Suppressor macrophage treated with lipopolysaccharide for 4 hours (primary cell): ENCODE data around the gene DYNC1I1.

ENCODE experiments used
- DNase-seq: peaks from one replicate; pipeline ENCODE4 v3.0.0-alpha.2; 2020

Gene DYNC1I1

GRCh38 chr7:95976369-95977060 lies 204.2 kb downstream of the DYNC1I1 start:
- no peak for DNase-seq

- DNase-seq: no peak
Observed at GRCh38 chr7:95977994-95978393, 205.6 kb downstream of the DYNC1I1 start.

GRCh38 chr7:95980167-95980566 lies 207.8 kb downstream of the DYNC1I1 start:
- no peak for DNase-seq

GRCh38 chr7:95980706-95981105 lies 208.4 kb downstream of the DYNC1I1 start:
- no peak for DNase-seq

- DNase-seq: no peak
Observed at GRCh38 chr7:95986178-95986764, 213.9 kb downstream of the DYNC1I1 start.

GRCh38 chr7:95989301-95989700 lies 216.9 kb downstream of the DYNC1I1 start:
- no peak for DNase-seq

- DNase-seq: no peak
Observed at GRCh38 chr7:95993380-95993779, 221.0 kb downstream of the DYNC1I1 start.

- no peak for DNase-seq
Observed at GRCh38 chr7:95996174-95996573, 223.8 kb downstream of the DYNC1I1 start.

GRCh38 chr7:95996886-95997285 lies 224.5 kb downstream of the DYNC1I1 start:
- DNase-seq: no peak

GRCh38 chr7:95997632-95998031 lies 225.3 kb downstream of the DYNC1I1 start:
- DNase-seq: no peak

- DNase-seq: no peak
Observed at GRCh38 chr7:95999481-95999880, 227.1 kb downstream of the DYNC1I1 start.

GRCh38 chr7:96004578-96004977 lies 232.2 kb downstream of the DYNC1I1 start:
- DNase-seq: no peak

- no peak for DNase-seq
Observed at GRCh38 chr7:96005271-96005670, 232.9 kb downstream of the DYNC1I1 start.

- no peak for DNase-seq
Observed at GRCh38 chr7:96009148-96009547, 236.8 kb downstream of the DYNC1I1 start.

GRCh38 chr7:96013836-96014235 lies 241.5 kb downstream of the DYNC1I1 start:
- DNase-seq: no peak

GRCh38 chr7:96014617-96015016 lies 242.3 kb downstream of the DYNC1I1 start:
- DNase-seq: no peak

GRCh38 chr7:96016056-96016586 lies 243.8 kb downstream of the DYNC1I1 start:
- DNase-seq: no peak

GRCh38 chr7:96016735-96017134 lies 244.4 kb downstream of the DYNC1I1 start:
- DNase-seq: no peak

- DNase-seq: no peak
Observed at GRCh38 chr7:96017877-96018276, 245.5 kb downstream of the DYNC1I1 start.

- no peak for DNase-seq
Observed at GRCh38 chr7:96021568-96021967, 249.2 kb downstream of the DYNC1I1 start.

- no peak for DNase-seq
Observed at GRCh38 chr7:96023387-96023786, 251.0 kb downstream of the DYNC1I1 start.

GRCh38 chr7:96026010-96026409 lies 253.7 kb downstream of the DYNC1I1 start:
- DNase-seq: no peak

- DNase-seq: no peak
Observed at GRCh38 chr7:96026611-96027010, 254.3 kb downstream of the DYNC1I1 start.

- no peak for DNase-seq
Observed at GRCh38 chr7:96028729-96029128, 256.4 kb downstream of the DYNC1I1 start.
